ENCODE results near the gene PAIP1.

GRCh38 chr5:43588842-43589241, 32.0 kb upstream of the PAIP1 start:
- TF ChIP-seq EZH2 (IDR thresholded peaks at IDR 0.05; ENCODE audit: borderline replicate concordance, low read length), result no peak
- no peak for TF ChIP-seq CTCF (IDR thresholded peaks at IDR 0.05; ENCODE audit: low read length)
